NCI-H69 (cell line): ENCODE results near the gene ABCC10.
"Not testable (repeated sequence)": the region's sequence is repeated elsewhere in the genome, so short reads cannot be mapped to it uniquely, and the experiment has no call there.

ENCODE experiments used
- DNase-seq: peaks from one replicate; lab custom pipeline; 2025; lab: John Stamatoyannopoulos, UW

The ABCC10 gene

DNA sequence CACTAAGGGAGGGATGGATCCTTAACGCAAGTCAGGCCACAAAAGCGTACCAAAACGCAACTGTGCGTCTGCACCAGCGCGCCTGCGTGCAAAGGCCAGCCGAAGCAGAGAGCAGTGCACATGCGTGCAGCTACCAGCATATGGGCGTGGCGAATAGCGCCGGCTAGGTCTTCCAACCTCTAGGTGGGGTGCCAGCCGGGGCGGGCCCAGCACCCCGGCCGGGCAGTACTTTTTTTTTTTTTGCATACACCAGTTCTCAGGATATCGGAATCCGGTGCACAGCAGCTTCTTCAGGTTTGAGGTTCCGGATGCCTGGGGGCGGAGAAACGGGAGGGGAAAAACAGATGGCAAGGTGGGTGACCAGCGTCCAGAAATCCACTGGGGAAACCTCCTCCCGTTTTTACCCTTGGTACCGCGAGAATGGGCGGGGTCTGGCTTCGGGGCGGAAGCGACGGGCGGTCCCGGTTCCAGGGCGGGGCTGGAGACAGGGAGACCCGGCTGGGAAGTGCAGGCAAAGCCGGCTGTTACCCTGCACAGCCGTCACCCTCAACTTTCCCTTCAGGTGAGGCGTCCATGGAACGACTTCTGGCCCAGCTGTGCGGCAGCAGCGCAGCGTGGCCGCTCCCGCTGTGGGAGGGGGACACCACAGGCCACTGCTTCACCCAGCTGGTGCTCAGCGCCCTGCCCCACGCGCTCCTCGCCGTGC is at the start of gene ABCC10:
Gene ABCC10 (plus strand): TSS at position 136 of the 706 bp plus-strand sequence. CDS start 438 bp downstream, at position 574.
- peak; percentile 98 for DNase-seq

DNA sequence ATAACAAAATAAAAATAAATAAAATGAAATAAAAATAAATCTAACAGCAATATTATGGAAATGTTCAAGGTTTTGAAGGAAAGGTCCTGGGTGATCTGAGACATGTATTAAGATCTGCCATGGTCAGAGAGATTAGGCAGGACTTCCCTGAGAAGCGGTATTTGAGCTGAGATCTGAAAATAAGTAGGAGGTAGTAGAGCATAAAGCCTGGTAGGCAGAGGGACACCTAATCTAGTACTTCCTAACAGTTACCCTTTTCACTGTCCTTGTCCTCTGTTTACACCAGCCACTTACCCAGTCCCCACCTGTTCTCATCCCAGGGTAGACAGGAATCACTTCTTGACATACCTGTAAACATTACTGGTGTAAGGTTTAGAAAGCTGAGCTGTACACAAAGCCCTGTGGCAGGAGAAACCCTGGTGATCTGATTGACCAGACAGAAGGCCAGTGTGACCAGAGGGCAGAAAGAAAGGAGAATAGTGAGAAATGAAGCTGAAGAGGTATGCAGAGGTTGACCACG is 49.6 kb upstream of the ABCC10 start:
- DNase-seq, result no peak

DNA sequence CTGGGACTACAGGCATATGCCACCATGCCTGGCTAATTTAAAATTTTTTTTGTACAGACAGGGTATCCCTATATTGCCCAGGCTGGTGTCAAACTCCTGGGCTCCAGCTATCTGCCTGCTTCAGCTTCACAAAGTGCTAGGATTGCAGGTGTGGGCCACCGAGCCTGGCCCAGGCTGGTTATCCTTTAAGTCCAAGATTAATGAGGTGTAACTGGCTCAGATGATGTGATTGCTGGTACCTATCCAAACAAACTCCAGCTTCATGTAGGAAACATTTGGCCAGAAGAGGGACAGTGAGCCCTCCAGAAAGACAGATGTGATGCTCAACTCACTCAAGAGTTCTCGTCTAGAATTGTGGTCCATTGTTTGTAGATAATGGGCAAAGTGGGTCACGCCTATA is 48.7 kb upstream of the ABCC10 start:
- DNase-seq, result peak; percentile 23

DNA sequence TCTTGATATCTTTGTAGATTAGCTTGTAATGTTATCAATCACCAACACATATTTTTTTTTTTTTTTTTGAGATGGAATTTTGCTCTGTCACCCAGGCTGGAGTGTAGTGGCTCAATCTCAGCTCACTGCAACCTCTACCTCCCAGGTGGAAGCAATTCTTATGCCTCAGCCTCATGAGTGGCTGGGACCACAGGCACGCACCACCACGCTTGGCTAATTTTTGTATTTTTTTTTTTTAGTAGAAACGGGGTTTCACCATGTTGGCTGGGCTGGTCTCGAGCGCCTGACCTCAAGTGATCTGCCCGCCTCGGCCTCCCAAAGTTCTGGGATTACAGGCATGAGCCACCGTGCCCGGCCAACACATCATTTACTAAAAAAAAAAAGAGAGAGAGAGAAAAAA is 46.5 kb upstream of the ABCC10 start:
- DNase-seq, result not testable (repeated sequence)

DNA sequence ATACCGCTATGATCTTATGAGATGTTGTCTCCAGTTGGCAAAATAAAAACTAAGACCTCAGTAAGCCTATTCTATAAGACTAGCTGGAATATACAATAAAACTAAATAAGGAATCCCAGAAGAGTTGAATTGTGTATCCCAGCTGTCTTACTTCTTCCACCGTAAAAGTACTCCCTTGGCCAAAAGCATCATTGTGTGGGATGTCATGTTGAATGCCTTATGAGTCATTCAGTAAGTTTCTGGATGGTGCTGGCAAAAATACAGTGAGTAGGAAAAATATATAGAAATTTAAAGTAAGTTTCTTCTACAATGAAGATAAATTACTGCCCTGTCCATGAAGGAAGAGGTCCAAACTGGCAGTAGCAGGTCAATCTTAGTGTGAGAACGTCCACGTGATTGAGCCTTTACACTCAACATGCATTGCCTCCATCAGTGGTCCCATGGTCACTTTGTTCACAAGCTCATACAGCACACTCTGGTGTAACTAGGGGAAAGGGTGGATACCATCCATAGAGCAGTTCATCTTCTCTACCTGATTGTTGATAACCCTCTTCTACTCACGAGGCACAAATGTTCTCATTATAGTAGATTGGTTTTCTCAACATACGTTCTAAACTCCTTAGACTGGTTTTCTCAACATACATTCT is 44.2 kb upstream of the ABCC10 start:
- no peak for DNase-seq

DNA sequence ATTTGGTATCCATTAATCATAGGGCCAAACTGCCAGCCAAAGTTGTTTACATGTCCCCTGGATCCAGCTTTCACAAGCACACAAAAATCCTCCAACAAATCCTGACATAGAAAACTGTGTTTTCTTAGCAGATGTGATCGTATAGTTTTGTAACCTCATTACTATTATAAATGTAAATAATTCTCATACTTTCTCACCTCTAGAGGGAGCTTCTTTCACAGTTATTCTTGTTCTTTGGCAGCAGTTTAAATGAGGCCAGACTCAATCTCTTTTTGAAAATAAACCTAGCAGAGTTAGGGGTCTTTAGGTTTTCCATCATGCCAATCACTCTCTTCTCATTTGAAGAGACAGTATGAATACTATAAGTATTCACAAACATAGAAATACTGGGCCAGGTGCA is 40.8 kb upstream of the ABCC10 start:
- DNase-seq, result peak; percentile 55

- peak; percentile 64 for DNase-seq
Observed at GRCh38 chr6:43389730-43390295, 37.5 kb upstream of the ABCC10 start.

- not testable (repeated sequence) for DNase-seq
Observed at GRCh38 chr6:43390753-43391439, 36.4 kb upstream of the ABCC10 start.

DNA sequence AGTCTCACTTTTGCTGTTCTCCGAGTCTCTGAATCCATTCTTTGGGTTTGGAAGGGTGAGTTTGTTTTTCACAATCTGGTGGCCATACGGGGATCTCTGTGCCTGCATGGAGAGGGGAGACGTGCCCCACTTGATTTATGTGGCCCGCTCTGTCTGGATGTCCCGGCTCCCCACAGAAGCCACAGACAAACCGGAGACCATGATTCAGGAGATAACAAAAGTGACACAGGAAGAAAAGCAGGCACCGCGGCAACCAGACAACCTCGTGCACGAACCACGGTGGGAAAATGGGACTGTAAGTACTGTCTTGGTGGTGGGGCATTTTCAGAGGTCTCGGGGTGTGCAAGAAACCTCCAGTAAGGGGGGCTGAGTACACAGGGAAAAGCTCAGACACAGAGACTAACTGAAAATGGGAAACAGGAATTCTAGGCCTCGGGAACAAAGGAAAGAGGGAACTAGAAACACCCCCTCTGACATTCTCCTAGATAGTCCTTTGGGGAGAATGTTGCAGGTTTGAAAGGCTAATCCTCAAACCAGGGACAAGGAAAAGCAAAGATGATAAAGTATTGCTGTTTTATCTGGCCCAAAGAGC is 35.8 kb upstream of the ABCC10 start:
- DNase-seq, result no peak

DNA sequence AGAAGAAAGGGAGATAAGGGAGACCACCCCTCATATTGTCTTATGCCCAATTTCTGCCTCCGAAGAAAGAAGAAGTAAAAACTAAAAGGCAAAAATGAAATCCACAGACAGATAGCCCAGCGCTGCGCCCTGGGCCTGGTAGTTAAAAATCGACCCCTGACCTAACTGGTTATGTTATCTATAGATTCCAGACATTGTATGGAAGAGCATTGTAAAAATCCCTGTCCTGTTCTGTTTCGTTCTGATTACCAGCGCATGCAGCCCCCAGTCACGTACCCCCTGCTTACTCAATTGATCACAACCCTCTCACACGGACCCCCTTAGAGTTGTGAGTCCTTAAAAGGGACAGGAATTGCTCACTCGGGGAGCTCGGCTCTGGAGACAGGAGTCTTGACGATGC is 34.2 kb upstream of the ABCC10 start:
- DNase-seq, result not testable (repeated sequence)

GRCh38 chr6:43393602-43394001 is 33.7 kb upstream of the ABCC10 start:
- no peak for DNase-seq

GRCh38 chr6:43394982-43395381 is 32.4 kb upstream of the ABCC10 start:
- no peak for DNase-seq

DNA sequence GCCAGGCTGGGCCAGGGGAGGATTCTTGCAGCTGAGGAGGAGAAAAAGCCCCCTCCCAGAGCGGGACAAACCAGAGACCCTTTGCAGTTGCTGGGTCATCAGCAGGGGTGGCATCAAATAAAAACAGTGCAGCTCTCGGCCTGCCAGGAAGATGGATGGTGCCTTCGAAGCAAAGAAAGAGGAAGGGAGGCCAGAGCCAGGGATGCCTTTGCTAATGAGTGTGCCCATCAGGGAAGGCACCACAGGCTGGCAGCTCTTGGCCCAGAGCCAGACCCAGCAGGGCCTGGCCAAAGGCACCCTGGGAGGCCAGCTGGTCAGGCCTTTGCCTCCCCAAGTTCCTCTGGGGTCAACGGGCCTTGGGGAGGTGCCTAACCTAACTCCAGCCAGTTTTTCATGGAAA is 31.6 kb upstream of the ABCC10 start:
- DNase-seq, result peak; percentile 66

DNA sequence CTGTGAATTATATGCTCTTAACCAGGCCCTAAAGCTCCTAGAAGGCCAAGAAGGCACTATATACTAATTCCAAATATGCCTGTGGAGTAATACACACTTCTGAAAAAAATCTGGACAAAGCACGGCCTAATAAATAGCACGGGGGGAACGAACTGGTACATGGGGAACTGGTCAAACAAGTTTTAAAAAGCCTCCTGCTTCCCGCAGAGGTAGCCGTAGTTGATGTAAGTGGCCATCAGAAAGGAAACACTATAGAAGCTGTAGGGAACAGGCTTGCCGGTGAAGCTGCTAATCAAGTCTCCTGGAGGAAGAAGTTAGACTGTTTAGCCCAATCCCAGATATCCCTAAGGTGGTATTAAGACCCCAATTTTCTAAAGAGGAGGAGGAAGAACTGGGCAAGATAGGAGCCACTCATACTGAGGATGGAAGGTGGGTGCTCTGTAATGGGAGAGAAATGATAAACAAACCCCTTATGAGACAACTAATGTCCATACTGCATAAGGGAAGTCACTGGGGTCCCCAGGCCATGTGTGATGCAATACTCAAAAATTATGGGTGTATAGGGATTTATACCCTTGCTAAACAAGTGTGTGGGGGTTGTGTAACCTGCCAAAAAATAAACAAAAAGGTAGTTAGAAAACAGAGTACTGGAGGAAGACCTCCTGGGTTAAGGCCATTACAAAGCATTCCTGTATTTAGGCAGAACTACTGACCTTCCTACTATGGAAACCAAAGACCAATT is 30.8 kb upstream of the ABCC10 start:
- DNase-seq, result no peak

DNA sequence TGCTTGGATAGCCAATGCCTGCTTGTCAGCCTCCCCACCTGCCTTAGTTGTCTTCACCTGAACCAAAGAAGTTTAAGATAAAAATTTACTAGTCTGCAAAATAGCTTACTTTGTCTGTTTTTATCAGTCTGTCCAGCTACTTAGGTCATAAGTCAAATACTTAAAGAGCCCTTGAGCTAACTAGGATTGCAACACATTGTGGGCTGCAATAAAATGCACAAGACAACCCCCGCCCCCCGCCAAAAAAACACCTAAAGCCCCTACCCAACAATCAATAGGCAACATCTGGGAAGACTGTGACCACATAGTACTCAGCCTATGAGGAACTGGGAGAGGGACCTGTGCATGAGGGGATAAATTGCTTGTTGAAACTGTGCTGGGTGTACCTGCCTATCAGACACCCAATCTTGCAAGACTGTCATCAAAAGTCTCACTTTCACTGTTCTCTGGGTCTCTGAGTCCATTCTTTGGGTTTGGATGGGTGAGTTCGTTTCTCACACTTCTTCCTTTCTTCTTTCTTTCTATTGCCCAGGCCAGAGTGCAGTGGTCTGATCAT is 27.3 kb upstream of the ABCC10 start:
- DNase-seq, result no peak

GRCh38 chr6:43401730-43402129 is 25.6 kb upstream of the ABCC10 start:
- no peak for DNase-seq

GRCh38 chr6:43402820-43403219 is 24.5 kb upstream of the ABCC10 start:
- DNase-seq, result peak; percentile 16

DNA sequence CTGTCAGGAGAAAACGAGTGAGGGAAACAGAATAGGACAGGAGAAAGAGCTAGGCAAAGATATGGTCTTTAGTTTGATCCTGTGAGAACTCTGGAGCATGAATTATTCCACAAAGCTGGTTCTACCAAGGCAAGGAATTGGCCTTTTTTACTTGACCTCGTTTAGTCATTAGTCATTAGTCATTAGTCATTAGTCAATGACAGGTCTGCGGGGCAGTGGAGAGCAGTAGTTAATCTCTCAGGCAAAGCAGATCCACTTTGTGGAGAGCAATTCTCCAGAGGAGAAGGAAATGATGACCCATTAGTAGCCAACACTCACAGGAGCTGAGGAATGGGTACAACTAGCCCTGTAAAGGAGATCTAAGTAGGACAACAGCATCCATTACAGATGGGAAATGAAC is 22.0 kb upstream of the ABCC10 start:
- DNase-seq, result no peak

- no peak for DNase-seq
Observed at GRCh38 chr6:43407296-43407695, 20.0 kb upstream of the ABCC10 start.

- DNase-seq, result no peak
Observed at GRCh38 chr6:43408259-43408658, 19.1 kb upstream of the ABCC10 start.

- not testable (repeated sequence) for DNase-seq
Observed at GRCh38 chr6:43410776-43411175, 16.6 kb upstream of the ABCC10 start.
